HepG2 (cell line): ENCODE results near the gene NFX1. TPM values are rescaled to one million over a fixed set of nuclear protein-coding genes. Genes with fewer than 3 reads are reported as not detected.
A peak's percentile ranks its signal among the peaks of the same experiment; 100 is the strongest.

ENCODE experiments used
- BRCA1 ChIP-seq: sonication (generic); formaldehyde crosslinking; IDR thresholded peaks from 2 replicates; pipeline ENCODE4 v1.4.0; 2020; ENCODE audit warnings: missing genetic modification reagents
- ELF3 ChIP-seq: IDR thresholded peaks from 2 replicates; pipeline ENCODE4 v1.6.1; 2016; ENCODE audit warnings: missing genetic modification reagents, missing compliant biosample characterization
- HINFP ChIP-seq: sonication (generic); formaldehyde crosslinking; IDR thresholded peaks from 2 replicates; pipeline ENCODE4 v1.4.0; 2020; ENCODE audit warnings: low read depth, mild to moderate bottlenecking, missing genetic modification reagents
- KIAA2018 ChIP-seq: sonication (generic); formaldehyde crosslinking; IDR thresholded peaks from 2 replicates; pipeline ENCODE4 v1.5.0; 2020; ENCODE audit warnings: mild to moderate bottlenecking, missing genetic modification reagents, borderline replicate concordance
- TCF7 ChIP-seq: sonication (generic); IDR thresholded peaks from 2 replicates; pipeline ENCODE4 v1.6.1; 2016; ENCODE audit warnings: antibody characterized with exemption, low read depth
- TEAD3 ChIP-seq: optimal IDR thresholded peaks from 2 replicates; pipeline ENCODE3; 2016; ENCODE audit warnings: borderline replicate concordance
- ZBTB7B ChIP-seq: sonication (generic); formaldehyde crosslinking; IDR thresholded peaks from 2 replicates; pipeline ENCODE4 v1.4.0; 2020; ENCODE audit warnings: missing genetic modification reagents
- ZNF224 ChIP-seq: sonication (generic); formaldehyde crosslinking; IDR thresholded peaks from 2 replicates; pipeline ENCODE4 v1.5.0; 2020; ENCODE audit warnings: mild to moderate bottlenecking, missing genetic modification reagents
- ZNF629 ChIP-seq: sonication (generic); formaldehyde crosslinking; conservative IDR thresholded peaks from 2 replicates; pipeline ENCODE4 v1.5.0; 2020; ENCODE audit warnings: missing genetic modification reagents
- ZNF709 ChIP-seq: sonication (generic); formaldehyde crosslinking; IDR thresholded peaks from 2 replicates; pipeline ENCODE4 v1.5.0; 2020; ENCODE audit warnings: mild to moderate bottlenecking, missing genetic modification reagents
- polyA plus RNA-seq, 8 experiments: library from polyadenylated mRNA; depleted of rRNA in 3 of 8; stranded (reverse) in 7 of 8; unstranded in 1 of 8; fragments of >200 nt; fragmentation: Illumina TruSeq in 4 of 8; extraction: Trizol in 4 of 8; gene quantifications; 2 replicates each; pipeline versions ENCODE4 v1.2.1 to v1.2.3, GENCODE V29; 2011 to 2016; ENCODE audit warnings: low read depth in 4 of 8, missing spikeins in 1 of 8, mixed read lengths in 1 of 8; ENCODE audit not compliant: insufficient read depth in 1 of 8
- total RNA-seq, 5 experiments: library from RNA; depleted of rRNA; stranded (reverse); fragments of >200 nt; fragmentation: Illumina TruSeq; extraction: Trizol; gene quantifications; 2 replicates each; pipeline ENCODE4 v1.2.3, GENCODE V29; 2016; ENCODE audit warnings: low read depth in 1 of 5
- TF ChIP-seq, protein P1 (sequence below): sonication (generic); formaldehyde crosslinking; IDR thresholded peaks from 2 replicates; pipeline ENCODE4 v1.4.0; 2020; ENCODE audit warnings: missing genetic modification reagents

NFX1 gene
- total and polyA plus RNA-seq, 2 of the 13 experiments (the other 11 are each of a cell fraction or from before 2014, with no cell fraction given) = 23.9 to 27.5 TPM

- TF ChIP-seq HINFP (CRISPR knock-in tag) (no peak), ZNF224 (CRISPR knock-in tag) (no peak), TEAD3 (CRISPR knock-in tag) (no peak), TCF7 (no peak), ZNF629 (CRISPR knock-in tag) (peak; percentile 63; the same call in 1 of the 2 replicates), ZNF709 (CRISPR knock-in tag) (no peak), KIAA2018 (CRISPR knock-in tag) (no peak), BRCA1 (CRISPR knock-in tag) (no peak), ZBTB7B (CRISPR knock-in tag) (no peak), ELF3 (CRISPR knock-in tag) (no peak)
- TF ChIP-seq, protein P1, sequence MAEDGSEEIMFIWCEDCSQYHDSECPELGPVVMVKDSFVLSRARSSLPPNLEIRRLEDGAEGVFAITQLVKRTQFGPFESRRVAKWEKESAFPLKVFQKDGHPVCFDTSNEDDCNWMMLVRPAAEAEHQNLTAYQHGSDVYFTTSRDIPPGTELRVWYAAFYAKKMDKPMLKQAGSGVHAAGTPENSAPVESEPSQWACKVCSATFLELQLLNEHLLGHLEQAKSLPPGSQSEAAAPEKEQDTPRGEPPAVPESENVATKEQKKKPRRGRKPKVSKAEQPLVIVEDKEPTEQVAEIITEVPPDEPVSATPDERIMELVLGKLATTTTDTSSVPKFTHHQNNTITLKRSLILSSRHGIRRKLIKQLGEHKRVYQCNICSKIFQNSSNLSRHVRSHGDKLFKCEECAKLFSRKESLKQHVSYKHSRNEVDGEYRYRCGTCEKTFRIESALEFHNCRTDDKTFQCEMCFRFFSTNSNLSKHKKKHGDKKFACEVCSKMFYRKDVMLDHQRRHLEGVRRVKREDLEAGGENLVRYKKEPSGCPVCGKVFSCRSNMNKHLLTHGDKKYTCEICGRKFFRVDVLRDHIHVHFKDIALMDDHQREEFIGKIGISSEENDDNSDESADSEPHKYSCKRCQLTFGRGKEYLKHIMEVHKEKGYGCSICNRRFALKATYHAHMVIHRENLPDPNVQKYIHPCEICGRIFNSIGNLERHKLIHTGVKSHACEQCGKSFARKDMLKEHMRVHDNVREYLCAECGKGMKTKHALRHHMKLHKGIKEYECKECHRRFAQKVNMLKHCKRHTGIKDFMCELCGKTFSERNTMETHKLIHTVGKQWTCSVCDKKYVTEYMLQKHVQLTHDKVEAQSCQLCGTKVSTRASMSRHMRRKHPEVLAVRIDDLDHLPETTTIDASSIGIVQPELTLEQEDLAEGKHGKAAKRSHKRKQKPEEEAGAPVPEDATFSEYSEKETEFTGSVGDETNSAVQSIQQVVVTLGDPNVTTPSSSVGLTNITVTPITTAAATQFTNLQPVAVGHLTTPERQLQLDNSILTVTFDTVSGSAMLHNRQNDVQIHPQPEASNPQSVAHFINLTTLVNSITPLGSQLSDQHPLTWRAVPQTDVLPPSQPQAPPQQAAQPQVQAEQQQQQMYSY (CRISPR knock-in tag) = no peak
- TF ChIP-seq, all 625 proteins: peak for 7
Measured at GRCh38 chr9:33291031-33291397, 698 bp downstream of the NFX1 start (continued).
